Colonic mucosa (tissue), 4 donors: ENCODE results near the gene MTR. TPM values are rescaled to one million over a fixed set of nuclear protein-coding genes. Genes with fewer than 3 reads are reported as not detected.

ENCODE experiments used
- DNase-seq: peaks from one replicate; pipeline ENCODE4 v3.0.0-alpha.2; 2020
- H3K27ac ChIP-seq: fragments of 200-600 bp; one replicate; pipeline ENCODE4 v1.8.0; 2021
- H3K27me3 ChIP-seq: fragments of 200-600 bp; one replicate; pipeline ENCODE4 v1.8.0; 2021
- H3K36me3 ChIP-seq: fragments of 200-600 bp; one replicate; pipeline ENCODE4 v1.8.0; 2021
- H3K4me1 ChIP-seq: fragments of 200-600 bp; one replicate; pipeline ENCODE4 v1.8.0; 2021; ENCODE audit warnings: mild to moderate bottlenecking
- H3K4me3 ChIP-seq: fragments of 200-600 bp; one replicate; pipeline ENCODE4 v1.8.0; 2021
- H3K9ac ChIP-seq, 2 donors: one replicate each; pipeline ENCODE4 v1.7.0; 2013; ENCODE audit warnings: control low read depth in 2 of 2, low read depth in 2 of 2, low read length in 2 of 2
- H3K9me3 ChIP-seq: fragments of 200-600 bp; one replicate; pipeline ENCODE4 v1.8.0; 2021
- intact Hi-C: fragments of 100-400 bp; cut with DNase I; formaldehyde crosslinking; loops from one replicate; pipeline ENCODE4 v1.14.1; 2022
- total RNA-seq, 2 donors: library from RNA; stranded (reverse); fragmentation: NEBNext Ultra II Directional in 1 of 2; extraction: Animal tissue kit (Norgen Biotek cat#: 25700) in 1 of 2; gene quantifications; one replicate each; pipeline ENCODE4 v1.2.1, GENCODE V29; 2021
- TF ChIP-seq, protein P1 (sequence below): fragments of 200-600 bp; IDR thresholded peaks from one replicate; pipeline ENCODE4 v1.8.0; 2022; ENCODE audit warnings: antibody characterized with exemption, mild to moderate bottlenecking
- donor health status: healthy.
- donor health status: DM: no; HTN: no; CAD: no.
- donor health status: DM: no; HTN: no; CAD: no.

The MTR gene
- total RNA-seq, 2 donors from 2014 or later, result 20.5 to 24.4 TPM

DNA sequence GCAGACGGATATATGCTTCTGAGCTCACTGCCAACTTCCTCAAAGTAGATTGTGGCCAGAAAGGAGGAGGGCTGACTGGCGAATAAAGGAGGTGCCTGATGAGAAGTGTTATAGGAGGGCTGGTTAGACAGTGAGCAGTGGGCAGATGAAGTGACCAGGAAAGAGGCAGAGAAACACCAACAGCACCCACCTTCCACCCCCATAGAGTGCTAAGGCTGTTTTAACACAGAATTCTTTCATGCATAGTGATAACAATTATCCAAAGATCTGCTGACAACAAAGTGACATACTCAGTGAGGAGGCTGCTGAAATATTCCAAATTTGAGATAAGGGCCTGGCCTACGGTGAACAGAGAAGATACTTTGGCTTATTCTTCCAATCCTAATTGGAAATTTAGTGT, 21.2 kb upstream of the MTR start:
- H3K27ac ChIP-seq, result no peak overlapping the region
- H3K9me3 ChIP-seq, result no peaks in the 10 kb centered on the region

GRCh38 chr1:236774926-236775325, 20.2 kb upstream of the MTR start:
- DNase-seq, result no peak
- Histone ChIP-seq H3K9me3 (no peaks in the 10 kb centered on the region), H3K36me3 (no peaks in the 10 kb centered on the region), H3K27me3 (no peaks in the 10 kb centered on the region), H3K27ac (no peak overlapping the region), H3K4me3 (no peak overlapping the region), H3K4me1 (no peaks in the 10 kb centered on the region), H3K9ac (no peak overlapping the region)
- intact Hi-C loops, result no loop called here
- TF ChIP-seq, protein P1, sequence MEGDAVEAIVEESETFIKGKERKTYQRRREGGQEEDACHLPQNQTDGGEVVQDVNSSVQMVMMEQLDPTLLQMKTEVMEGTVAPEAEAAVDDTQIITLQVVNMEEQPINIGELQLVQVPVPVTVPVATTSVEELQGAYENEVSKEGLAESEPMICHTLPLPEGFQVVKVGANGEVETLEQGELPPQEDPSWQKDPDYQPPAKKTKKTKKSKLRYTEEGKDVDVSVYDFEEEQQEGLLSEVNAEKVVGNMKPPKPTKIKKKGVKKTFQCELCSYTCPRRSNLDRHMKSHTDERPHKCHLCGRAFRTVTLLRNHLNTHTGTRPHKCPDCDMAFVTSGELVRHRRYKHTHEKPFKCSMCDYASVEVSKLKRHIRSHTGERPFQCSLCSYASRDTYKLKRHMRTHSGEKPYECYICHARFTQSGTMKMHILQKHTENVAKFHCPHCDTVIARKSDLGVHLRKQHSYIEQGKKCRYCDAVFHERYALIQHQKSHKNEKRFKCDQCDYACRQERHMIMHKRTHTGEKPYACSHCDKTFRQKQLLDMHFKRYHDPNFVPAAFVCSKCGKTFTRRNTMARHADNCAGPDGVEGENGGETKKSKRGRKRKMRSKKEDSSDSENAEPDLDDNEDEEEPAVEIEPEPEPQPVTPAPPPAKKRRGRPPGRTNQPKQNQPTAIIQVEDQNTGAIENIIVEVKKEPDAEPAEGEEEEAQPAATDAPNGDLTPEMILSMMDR, result no peak

More for the DNA sequence above, 21.2 kb upstream of the MTR start:
- Histone ChIP-seq H3K4me1 (no peaks in the 10 kb centered on the region), H3K9ac (no peak overlapping the region), H3K27me3 (no peaks in the 10 kb centered on the region), H3K36me3 (no peaks in the 10 kb centered on the region), H3K4me3 (no peak overlapping the region)
- DNase-seq, result no peak
- TF ChIP-seq, protein P1, result no peak
- intact Hi-C loops, result no loop called here

DNA sequence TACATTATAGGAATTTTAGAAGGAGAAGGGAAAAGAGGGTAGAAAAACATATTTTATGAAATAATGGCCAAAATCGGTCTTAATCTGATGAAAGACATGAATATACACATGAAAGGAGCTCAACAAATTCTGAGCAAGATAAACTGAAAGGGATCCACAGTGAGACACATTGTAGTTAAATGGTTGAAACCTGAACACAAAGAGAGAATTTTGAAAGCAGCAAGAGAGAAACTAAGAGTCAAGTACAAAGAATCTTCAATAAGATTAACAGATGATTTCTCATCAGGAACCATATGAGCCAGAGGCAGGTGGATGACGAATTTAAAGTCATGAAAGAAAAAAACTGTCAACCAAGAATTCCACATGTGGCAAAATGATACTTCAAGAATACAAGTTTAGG, 15.8 kb upstream of the MTR start:
- H3K36me3 ChIP-seq, result no peaks in the 10 kb centered on the region
- DNase-seq, result no peak
- no peak overlapping the region for H3K27ac ChIP-seq
- H3K9me3 ChIP-seq, result no peaks in the 10 kb centered on the region
- no peaks in the 10 kb centered on the region for H3K27me3 ChIP-seq
- H3K4me1 ChIP-seq, result no peaks in the 10 kb centered on the region
- intact Hi-C loops, result no loop called here
- TF ChIP-seq, protein P1, result no peak
- H3K9ac ChIP-seq, result no peak overlapping the region
- H3K4me3 ChIP-seq, result no peak overlapping the region

- Histone ChIP-seq H3K27me3 (no peaks in the 10 kb centered on the region), H3K4me3 (no peak overlapping the region), H3K9me3 (no peaks in the 10 kb centered on the region), H3K27ac (no peak overlapping the region), H3K36me3 (no peaks in the 10 kb centered on the region), H3K9ac (no peak overlapping the region), H3K4me1 (no peaks in the 10 kb centered on the region)
- TF ChIP-seq, protein P1, result no peak
- DNase-seq, result no peak
- intact Hi-C loops, result no loop called here
Observed at GRCh38 chr1:236785477-236785876, 9.6 kb upstream of the MTR start.

GRCh38 chr1:236786453-236786852, 8.6 kb upstream of the MTR start:
- H3K4me3 ChIP-seq, result no peak overlapping the region
- H3K9me3 ChIP-seq, result no peaks in the 10 kb centered on the region
- no peak overlapping the region for H3K9ac ChIP-seq
- no peaks in the 10 kb centered on the region for H3K4me1 ChIP-seq
- DNase-seq, result no peak
- intact Hi-C loops, result no loop called here
- H3K27ac ChIP-seq, result no peak overlapping the region
- TF ChIP-seq, protein P1, result no peak
- H3K36me3 ChIP-seq, result no peaks in the 10 kb centered on the region
- H3K27me3 ChIP-seq, result no peaks in the 10 kb centered on the region
